ENCODE measurements around the gene BEAN1. TPM values are rescaled to one million over a fixed set of nuclear protein-coding genes. Genes with fewer than 3 reads are reported as not detected.

Gene BEAN1
- total RNA-seq (2021) (0.37 and 0.48 TPM in 2 replicates), Bru-seq, nascent RNA (percentile 13 among the genes with signal in this experiment), BruChase-seq, experiment 1, labeled RNA remaining after a 2-hour chase (percentile 16 among the genes with signal in this experiment), BruChase-seq, experiment 2, labeled RNA remaining after a 6-hour chase (percentile 9 among the genes with signal in this experiment)
- long read RNA-seq, partial matches to known transcripts: 0 of 3 reads
- long read RNA-seq, other reads (novel, unspliced or antisense): 3 of 3 reads

DNA sequence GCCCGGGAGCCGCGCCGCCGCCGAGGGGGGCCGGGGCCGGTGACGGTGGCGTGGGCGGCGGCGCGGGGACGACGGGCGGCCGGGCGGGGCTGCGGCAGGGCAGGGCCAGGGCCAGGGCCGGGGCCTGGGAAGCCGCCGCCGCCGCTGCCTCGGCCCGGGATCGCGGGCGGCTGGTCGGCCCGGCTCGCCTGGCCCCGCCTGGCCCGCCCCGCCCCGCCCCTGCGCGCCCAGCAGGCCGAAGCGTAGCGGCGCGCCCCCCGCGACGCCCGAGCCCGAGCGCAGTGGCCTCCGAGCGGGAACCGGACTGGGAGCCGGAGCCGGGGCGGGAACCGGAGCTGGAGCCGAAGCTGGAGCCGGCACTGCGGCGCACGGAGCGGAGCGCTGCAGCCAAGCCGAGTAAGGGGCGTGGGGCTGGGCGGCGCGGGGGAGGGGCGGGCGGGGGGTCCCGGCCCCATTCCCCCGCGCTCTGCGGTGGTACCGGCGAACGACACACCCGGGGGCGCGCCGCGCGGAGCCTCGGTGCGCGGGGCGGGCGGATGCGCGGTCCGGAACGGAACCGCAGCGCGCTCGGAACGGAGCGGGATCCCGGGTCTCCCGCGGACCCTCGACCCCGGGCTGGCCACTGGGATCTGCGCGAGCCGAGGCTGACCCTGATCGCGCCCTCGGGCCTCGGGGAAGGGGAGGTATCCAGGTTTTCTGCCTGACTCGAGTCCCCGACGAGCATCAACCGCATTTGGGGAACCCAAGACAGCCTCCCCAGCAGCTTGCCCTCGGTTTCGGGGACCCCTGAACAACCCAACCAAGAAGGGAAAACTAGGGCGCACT, at the start of gene BEAN1:
BEAN1 (plus strand) TSS at position 260 of the 825 bp plus-strand sequence. CDS start 10,382 bp downstream, outside the sequence.
- CTCF ChIA-PET: no interaction called here
- no peaks in the 10 kb centered on the region for H3K4me1 ChIP-seq (replicated peaks; ENCODE audit: insufficient read depth)
- 0 out of 2 replicates have a peak, but pooled peaks cover 3% of the 10 kb centered on the region for H3K27me3 ChIP-seq (ENCODE audit: insufficient read depth, low read depth)
- no peaks in the 10 kb centered on the region for H3K9me2 ChIP-seq (ENCODE audit: insufficient read depth)
- peak in 1 of 2 experiments; percentile 29 for DNase-seq
- H3K4me2 ChIP-seq: peak within 1 kb of the TSS; percentile 66
- TF ChIP-seq CTCF (conservative IDR thresholded peaks at IDR 0.05) (no peak), EZH2 (IDR thresholded peaks at IDR 0.05; ENCODE audit: low read depth) (no peak)
- no peaks in the 10 kb centered on the region for H3K36me3 ChIP-seq (ENCODE audit: low read depth)
- no peak within 1 kb of the TSS for H3K27ac ChIP-seq
- no peaks in the 10 kb centered on the region for H3K79me2 ChIP-seq (ENCODE audit: low read depth)
- no peak within 1 kb of the TSS for H2AFZ ChIP-seq
- POLR2A ChIA-PET (ENCODE audit: unreplicated experiment): no interaction called here
- BruUV-seq (replicated peaks): no TSS peak
- no peaks in the 10 kb centered on the region for H3K9me3 ChIP-seq (ENCODE audit: insufficient read depth, low read depth)
- no peaks in the 10 kb centered on the region for H4K20me1 ChIP-seq (ENCODE audit: insufficient read depth)
- H3K4me3 ChIP-seq: peak within 1 kb of the TSS; percentile 45; the same call in 1 of the 2 replicates
- intact Hi-C loops (cut with micrococcal nuclease; ENCODE audit: unreplicated experiment): no loop called here
- H3F3A ChIP-seq (ENCODE audit: insufficient read depth, low read depth): peaks cover 11% of the 10 kb centered on the region; the same call in 1 of the 2 replicates

DNA sequence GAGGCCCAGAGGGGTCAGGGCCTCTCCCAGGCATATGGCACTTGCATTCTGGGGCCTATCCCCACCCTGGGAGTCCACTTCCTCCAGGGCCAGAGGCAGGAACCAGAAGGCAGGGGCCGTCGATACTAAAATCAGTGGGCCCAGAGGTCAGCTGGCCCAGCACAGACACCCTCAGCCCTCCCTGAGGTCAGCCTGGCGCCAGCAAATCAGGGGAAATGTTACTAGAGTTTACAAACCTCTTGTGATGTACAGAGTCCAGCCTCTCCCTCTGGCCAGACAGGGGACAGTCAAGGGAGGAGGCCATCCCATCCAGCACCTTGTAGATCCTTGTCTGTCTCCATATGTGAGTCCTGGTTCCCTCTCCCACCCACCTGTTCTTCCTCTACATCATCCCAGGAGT, 49.8 kb upstream of the BEAN1 start:
- TF ChIP-seq CTCF (conservative IDR thresholded peaks at IDR 0.05) (no peak), EZH2 (IDR thresholded peaks at IDR 0.05; ENCODE audit: low read depth) (no peak)
- H3K36me3 ChIP-seq (ENCODE audit: low read depth): no peaks in the 10 kb centered on the region; the same call in 1 of the 2 replicates
- no peaks in the 10 kb centered on the region for H3K9me2 ChIP-seq (ENCODE audit: insufficient read depth)
- H3K4me2 ChIP-seq: peak overlapping the region; percentile 75; the same call in 1 of the 2 replicates
- H3K27ac ChIP-seq: 0 out of 2 replicates have a peak overlapping the region, but pooled peaks have one; percentile 2
- no peak overlapping the region for H3K4me3 ChIP-seq
- BruUV-seq (replicated peaks): no TSS peak
- no peaks in the 10 kb centered on the region for H3K9me3 ChIP-seq (ENCODE audit: insufficient read depth, low read depth)
- H3K4me1 ChIP-seq (replicated peaks; ENCODE audit: insufficient read depth): peaks cover 64% of the 10 kb centered on the region
- intact Hi-C loops (cut with micrococcal nuclease; ENCODE audit: unreplicated experiment): no loop called here
- peaks cover 16% of the 10 kb centered on the region; the same call in 1 of the 2 replicates for H3K79me2 ChIP-seq (ENCODE audit: low read depth)
- H3F3A ChIP-seq (ENCODE audit: insufficient read depth, low read depth): peaks cover 46% of the 10 kb centered on the region
- no peaks in the 10 kb centered on the region for H3K27me3 ChIP-seq (ENCODE audit: insufficient read depth, low read depth)
- DNase-seq: no peak
- H4K20me1 ChIP-seq (ENCODE audit: insufficient read depth): no peaks in the 10 kb centered on the region
- ChIA-PET POLR2A (ENCODE audit: unreplicated experiment) (no interaction called here), CTCF (no interaction called here)
- no peak overlapping the region for H2AFZ ChIP-seq

DNA sequence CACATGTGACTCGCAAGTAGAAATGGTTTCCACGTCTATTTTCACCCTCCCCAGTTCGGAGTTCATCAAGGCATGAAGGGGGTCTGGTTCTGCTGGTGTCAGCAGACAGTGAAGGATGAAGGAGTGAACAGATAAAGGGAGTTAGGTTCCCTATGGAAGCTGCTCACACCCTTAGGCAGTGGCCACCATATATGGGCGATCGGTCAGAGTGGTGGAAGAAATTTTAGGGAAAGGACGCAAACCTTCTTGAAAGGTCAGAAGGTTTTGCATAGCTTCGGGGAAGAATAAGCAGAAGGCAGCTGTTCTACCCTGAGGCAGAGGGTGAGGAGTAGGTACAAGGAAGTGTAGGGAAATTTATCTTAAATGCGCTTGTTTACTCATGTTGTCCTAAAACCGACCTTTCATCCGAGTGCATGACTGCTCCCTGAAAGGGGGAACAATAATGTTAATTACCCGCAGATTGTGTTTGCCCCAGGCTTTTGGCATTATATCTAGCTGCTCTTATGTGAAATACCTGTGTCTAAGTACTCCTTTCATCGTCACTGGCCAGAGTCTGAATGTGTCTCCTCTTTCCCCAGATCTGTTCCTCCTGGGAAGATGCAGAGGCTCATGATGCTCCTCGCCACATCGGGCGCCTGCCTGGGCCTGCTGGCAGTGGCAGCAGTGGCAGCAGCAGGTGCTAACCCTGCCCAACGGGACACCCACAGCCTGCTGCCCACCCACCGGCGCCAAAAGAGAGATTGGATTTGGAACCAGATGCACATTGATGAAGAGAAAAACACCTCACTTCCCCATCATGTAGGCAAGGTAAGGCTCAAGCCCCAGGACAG, 48.1 kb upstream of the BEAN1 start:
- peaks cover 55% of the 10 kb centered on the region for H3F3A ChIP-seq (ENCODE audit: insufficient read depth, low read depth)
- intact Hi-C loops (cut with micrococcal nuclease; ENCODE audit: unreplicated experiment): no loop called here
- peak overlapping the region; percentile 89 for H3K27ac ChIP-seq
- 0 out of 2 replicates have a peak overlapping the region, but pooled peaks have one; percentile 19 for H2AFZ ChIP-seq
- DNase-seq: peak; percentile 53 to 97
- H3K4me2 ChIP-seq: peak overlapping the region; percentile 75
- TF ChIP-seq EZH2 (IDR thresholded peaks at IDR 0.05; ENCODE audit: low read depth): no peak
- no peak for TF ChIP-seq CTCF (conservative IDR thresholded peaks at IDR 0.05)
- peaks cover 80% of the 10 kb centered on the region for H3K4me1 ChIP-seq (replicated peaks; ENCODE audit: insufficient read depth)
- H3K36me3 ChIP-seq (ENCODE audit: low read depth): no peaks in the 10 kb centered on the region; the same call in 1 of the 2 replicates
- peak overlapping the region; percentile 42; the same call in 1 of the 2 replicates for H3K4me3 ChIP-seq
- no peaks in the 10 kb centered on the region for H3K9me3 ChIP-seq (ENCODE audit: insufficient read depth, low read depth)
- H3K27me3 ChIP-seq (ENCODE audit: insufficient read depth, low read depth): no peaks in the 10 kb centered on the region
- no peaks in the 10 kb centered on the region for H3K9me2 ChIP-seq (ENCODE audit: insufficient read depth)
- no TSS peak for BruUV-seq (replicated peaks)
- CTCF ChIA-PET: interaction anchor here (1.1 kb wide), 1 partner anchor 13 kb away, joined by 3 read pairs; no protein-coding TSS in a partner anchor
- H4K20me1 ChIP-seq (ENCODE audit: insufficient read depth): no peaks in the 10 kb centered on the region
- POLR2A ChIA-PET (ENCODE audit: unreplicated experiment): interaction anchor here (0.9 kb wide), 1 partner anchor 162 kb away, joined by 4 read pairs; no protein-coding TSS in a partner anchor
- peaks cover 16% of the 10 kb centered on the region; the same call in 1 of the 2 replicates for H3K79me2 ChIP-seq (ENCODE audit: low read depth)

Data from PC-9 (cell line).